GM21390 (cell line): ENCODE results near the gene SRP9.
"Not testable (repeated sequence)": the region's sequence is repeated elsewhere in the genome, so short reads cannot be mapped to it uniquely, and the experiment has no call there.

Experiments
- ATAC-seq: cut with Tn5 transposase; IDR thresholded peaks from one replicate; pipeline ENCODE4 v1.9.1; 2021; ENCODE audit not compliant: unreplicated experiment

The SRP9 gene

GRCh38 chr1:225755671-225756319 lies 21.8 kb upstream of the SRP9 start:
- ATAC-seq = no peak

GRCh38 chr1:225757927-225758656 lies 19.5 kb upstream of the SRP9 start:
- no peak for ATAC-seq

GRCh38 chr1:225759972-225760371 lies 17.7 kb upstream of the SRP9 start:
- not testable (repeated sequence) for ATAC-seq

GRCh38 chr1:225760531-225760930 lies 17.1 kb upstream of the SRP9 start:
- ATAC-seq = no peak

GRCh38 chr1:225761395-225761794 lies 16.2 kb upstream of the SRP9 start:
- not testable (repeated sequence) for ATAC-seq

- ATAC-seq = no peak
These were observed 15.6 kb upstream of the SRP9 start for GRCh38 chr1:225762002-225762441.

GRCh38 chr1:225762444-225762843 lies 15.2 kb upstream of the SRP9 start:
- ATAC-seq = no peak

- no peak for ATAC-seq
These were observed 13.7 kb upstream of the SRP9 start for GRCh38 chr1:225763716-225764548.

- ATAC-seq = no peak
These were observed 11.5 kb upstream of the SRP9 start for GRCh38 chr1:225765982-225766674.

GRCh38 chr1:225766967-225767633 lies 10.5 kb upstream of the SRP9 start:
- ATAC-seq = no peak

GRCh38 chr1:225767634-225768540 lies 9.7 kb upstream of the SRP9 start:
- no peak for ATAC-seq

GRCh38 chr1:225768662-225769426 lies 8.8 kb upstream of the SRP9 start:
- no peak for ATAC-seq

- ATAC-seq = no peak
These were observed 7.9 kb upstream of the SRP9 start for GRCh38 chr1:225769687-225770086.

GRCh38 chr1:225770561-225771248 lies 6.9 kb upstream of the SRP9 start:
- no peak for ATAC-seq

GRCh38 chr1:225771661-225772322 lies 5.8 kb upstream of the SRP9 start:
- peak; percentile 12 for ATAC-seq

- peak; percentile 71 for ATAC-seq
These were observed 5.3 kb upstream of the SRP9 start for GRCh38 chr1:225772323-225772768.

- no peak for ATAC-seq
These were observed 4.8 kb upstream of the SRP9 start for GRCh38 chr1:225772848-225773247.
